HepG2 (cell line): ENCODE measurements around the gene BMX. TPM values are rescaled to one million over a fixed set of nuclear protein-coding genes. Genes with fewer than 3 reads are reported as not detected.

Experiments used
- ARID3A ChIP-seq: IDR thresholded peaks from 2 replicates; pipeline ENCODE4 v1.6.1; 2012; ENCODE audit warnings: low read depth, low read length, improper control_type of control experiment
- FOXA3 ChIP-seq: IDR thresholded peaks from 2 replicates; pipeline ENCODE4 v1.6.1; 2016; ENCODE audit warnings: missing genetic modification reagents, missing compliant biosample characterization
- HHEX ChIP-seq: IDR thresholded peaks from 2 replicates; pipeline ENCODE4 v1.6.1; 2016; ENCODE audit warnings: control low read depth
- HIVEP1 ChIP-seq: sonication (generic); formaldehyde crosslinking; IDR thresholded peaks from 2 replicates; pipeline ENCODE4 v1.4.0; 2020; ENCODE audit warnings: mild to moderate bottlenecking, missing genetic modification reagents
- KDM4B ChIP-seq: sonication (generic); formaldehyde crosslinking; IDR thresholded peaks from 2 replicates; pipeline ENCODE4 v1.4.0; 2020; ENCODE audit warnings: missing genetic modification reagents
- NAIF1 ChIP-seq: sonication (generic); formaldehyde crosslinking; IDR thresholded peaks from 2 replicates; pipeline ENCODE4 v1.5.0; 2020; ENCODE audit warnings: mild to moderate bottlenecking, missing genetic modification reagents, borderline replicate concordance
- NCOA5 ChIP-seq: sonication (generic); formaldehyde crosslinking; IDR thresholded peaks from 2 replicates; pipeline ENCODE4 v1.4.0; 2020; ENCODE audit warnings: missing genetic modification reagents
- PAXIP1 ChIP-seq: sonication (generic); formaldehyde crosslinking; conservative IDR thresholded peaks from 2 replicates; pipeline ENCODE4 v1.4.0; 2020; ENCODE audit warnings: mild to moderate bottlenecking, missing genetic modification reagents, moderate library complexity
- PCBP1 ChIP-seq: fragments of 200-400 bp; formaldehyde crosslinking; IDR thresholded peaks from 2 replicates; pipeline ENCODE4 v1.6.1; 2017; ENCODE audit warnings: mild to moderate bottlenecking, low read depth, low read length, borderline replicate concordance
- RARA ChIP-seq: IDR thresholded peaks from 2 replicates; pipeline ENCODE4 v1.6.1; 2016; ENCODE audit warnings: missing genetic modification reagents, missing compliant biosample characterization
- SATB2 ChIP-seq: sonication (generic); formaldehyde crosslinking; IDR thresholded peaks from 2 replicates; pipeline ENCODE4 v1.5.0; 2020; ENCODE audit warnings: missing genetic modification reagents
- SP4 ChIP-seq: sonication (generic); formaldehyde crosslinking; IDR thresholded peaks from 2 replicates; pipeline ENCODE4 v1.8.1; 2023; ENCODE audit warnings: mild to moderate bottlenecking, missing genetic modification reagents
- SUZ12 ChIP-seq: fragments of 150-350 bp; IDR thresholded peaks from 2 replicates; pipeline ENCODE4 v1.6.1; 2014; ENCODE audit warnings: low read depth, low read length
- ZBTB7A ChIP-seq: sonication (generic); formaldehyde crosslinking; IDR thresholded peaks from 2 replicates; pipeline ENCODE4 v1.8.0; 2022; ENCODE audit warnings: mild to moderate bottlenecking, missing genetic modification reagents
- ZNF121 ChIP-seq: sonication (generic); formaldehyde crosslinking; IDR thresholded peaks from 2 replicates; pipeline ENCODE4 v1.5.0; 2020; ENCODE audit warnings: mild to moderate bottlenecking, missing genetic modification reagents
- ZNF225 ChIP-seq: sonication (generic); formaldehyde crosslinking; IDR thresholded peaks from 2 replicates; pipeline ENCODE4 v1.4.0; 2020; ENCODE audit warnings: mild to moderate bottlenecking, missing genetic modification reagents
- ZNF441 ChIP-seq: sonication (generic); formaldehyde crosslinking; IDR thresholded peaks from 2 replicates; pipeline ENCODE4 v1.7.0; 2021; ENCODE audit warnings: missing genetic modification reagents, borderline replicate concordance
- ZNF775 ChIP-seq: sonication (generic); formaldehyde crosslinking; IDR thresholded peaks from 2 replicates; pipeline ENCODE4 v1.4.0; 2020; ENCODE audit warnings: missing genetic modification reagents, mild to moderate bottlenecking, moderate library complexity, borderline replicate concordance
- ZNF83 ChIP-seq: sonication (generic); formaldehyde crosslinking; IDR thresholded peaks from 2 replicates; pipeline ENCODE4 v1.4.0; 2020; ENCODE audit warnings: missing genetic modification reagents, mild to moderate bottlenecking, borderline replicate concordance
- ZNF839 ChIP-seq: sonication (generic); formaldehyde crosslinking; IDR thresholded peaks from 2 replicates; pipeline ENCODE4 v1.4.0; 2020; ENCODE audit warnings: missing genetic modification reagents, mild to moderate bottlenecking, borderline replicate concordance
- polyA plus RNA-seq, 8 experiments: library from polyadenylated mRNA; depleted of rRNA in 3 of 8; stranded (reverse) in 7 of 8; unstranded in 1 of 8; fragments of >200 nt; fragmentation: Illumina TruSeq in 4 of 8; extraction: Trizol in 4 of 8; gene quantifications; 2 replicates each; pipeline versions ENCODE4 v1.2.1 to v1.2.3, GENCODE V29; 2011 to 2016; ENCODE audit warnings: low read depth in 4 of 8, missing spikeins in 1 of 8, mixed read lengths in 1 of 8; ENCODE audit not compliant: insufficient read depth in 1 of 8
- total RNA-seq, 5 experiments: library from RNA; depleted of rRNA; stranded (reverse); fragments of >200 nt; fragmentation: Illumina TruSeq; extraction: Trizol; gene quantifications; 2 replicates each; pipeline ENCODE4 v1.2.3, GENCODE V29; 2016; ENCODE audit warnings: low read depth in 1 of 5
- TF ChIP-seq, protein P1 (sequence below): sonication (generic); formaldehyde crosslinking; IDR thresholded peaks from 2 replicates; pipeline ENCODE4 v1.4.0; 2020; ENCODE audit warnings: missing genetic modification reagents, mild to moderate bottlenecking, borderline replicate concordance
- TF ChIP-seq, protein P2 (sequence below): fragments of 450-650 bp; IDR thresholded peaks from 2 replicates; pipeline ENCODE4 v1.6.1; 2016

BMX gene
- total and polyA plus RNA-seq, 2 of the 13 experiments (the other 11 are each of a cell fraction or from before 2014, with no cell fraction given), result not detected

- TF ChIP-seq RARA (CRISPR knock-in tag) (0 out of 2 replicates have a peak, but pooled peaks have one; percentile 51), ZNF225 (CRISPR knock-in tag) (no peak), HHEX (no peak), KDM4B (CRISPR knock-in tag) (no peak), ZNF775 (CRISPR knock-in tag) (no peak), HIVEP1 (CRISPR knock-in tag) (no peak), SUZ12 (no peak), SP4 (CRISPR knock-in tag) (no peak), ZBTB7A (CRISPR knock-in tag) (no peak), PAXIP1 (CRISPR knock-in tag) (peak; percentile 82), ARID3A (0 out of 2 replicates have a peak, but pooled peaks have one; percentile 27), ZNF441 (no peak), NAIF1 (CRISPR knock-in tag) (no peak), PCBP1 (no peak), ZNF121 (no peak), ZNF83 (CRISPR knock-in tag) (no peak), NCOA5 (CRISPR knock-in tag) (no peak), ZNF839 (no peak), FOXA3 (CRISPR knock-in tag) (peak; percentile 42; the same call in 1 of the 2 replicates), SATB2 (CRISPR knock-in tag) (no peak)
- TF ChIP-seq, protein P1, sequence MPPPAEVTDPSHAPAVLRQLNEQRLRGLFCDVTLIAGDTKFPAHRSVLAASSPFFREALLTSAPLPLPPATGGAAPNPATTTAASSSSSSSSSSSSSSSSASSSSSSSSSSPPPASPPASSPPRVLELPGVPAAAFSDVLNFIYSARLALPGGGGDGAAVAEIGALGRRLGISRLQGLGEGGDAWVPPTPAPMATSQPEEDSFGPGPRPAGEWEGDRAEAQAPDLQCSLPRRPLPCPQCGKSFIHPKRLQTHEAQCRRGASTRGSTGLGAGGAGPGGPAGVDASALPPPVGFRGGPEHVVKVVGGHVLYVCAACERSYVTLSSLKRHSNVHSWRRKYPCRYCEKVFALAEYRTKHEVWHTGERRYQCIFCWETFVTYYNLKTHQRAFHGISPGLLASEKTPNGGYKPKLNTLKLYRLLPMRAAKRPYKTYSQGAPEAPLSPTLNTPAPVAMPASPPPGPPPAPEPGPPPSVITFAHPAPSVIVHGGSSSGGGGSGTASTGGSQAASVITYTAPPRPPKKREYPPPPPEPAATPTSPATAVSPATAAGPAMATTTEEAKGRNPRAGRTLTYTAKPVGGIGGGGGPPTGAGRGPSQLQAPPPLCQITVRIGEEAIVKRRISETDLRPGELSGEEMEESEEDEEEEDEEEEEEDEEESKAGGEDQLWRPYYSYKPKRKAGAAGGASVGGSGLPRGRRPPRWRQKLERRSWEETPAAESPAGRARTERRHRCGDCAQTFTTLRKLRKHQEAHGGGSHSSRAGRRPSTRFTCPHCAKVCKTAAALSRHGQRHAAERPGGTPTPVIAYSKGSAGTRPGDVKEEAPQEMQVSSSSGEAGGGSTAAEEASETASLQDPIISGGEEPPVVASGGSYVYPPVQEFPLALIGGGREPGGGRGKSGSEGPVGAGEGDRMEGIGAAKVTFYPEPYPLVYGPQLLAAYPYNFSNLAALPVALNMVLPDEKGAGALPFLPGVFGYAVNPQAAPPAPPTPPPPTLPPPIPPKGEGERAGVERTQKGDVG (CRISPR knock-in tag), result no peak
- TF ChIP-seq, protein P2, sequence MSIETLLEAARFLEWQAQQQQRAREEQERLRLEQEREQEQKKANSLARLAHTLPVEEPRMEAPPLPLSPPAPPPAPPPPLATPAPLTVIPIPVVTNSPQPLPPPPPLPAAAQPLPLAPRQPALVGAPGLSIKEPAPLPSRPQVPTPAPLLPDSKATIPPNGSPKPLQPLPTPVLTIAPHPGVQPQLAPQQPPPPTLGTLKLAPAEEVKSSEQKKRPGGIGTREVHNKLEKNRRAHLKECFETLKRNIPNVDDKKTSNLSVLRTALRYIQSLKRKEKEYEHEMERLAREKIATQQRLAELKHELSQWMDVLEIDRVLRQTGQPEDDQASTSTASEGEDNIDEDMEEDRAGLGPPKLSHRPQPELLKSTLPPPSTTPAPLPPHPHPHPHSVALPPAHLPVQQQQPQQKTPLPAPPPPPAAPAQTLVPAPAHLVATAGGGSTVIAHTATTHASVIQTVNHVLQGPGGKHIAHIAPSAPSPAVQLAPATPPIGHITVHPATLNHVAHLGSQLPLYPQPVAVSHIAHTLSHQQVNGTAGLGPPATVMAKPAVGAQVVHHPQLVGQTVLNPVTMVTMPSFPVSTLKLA, result peak; percentile 80
These were observed 101.3 kb downstream of the BMX start (continued) for GRCh38 chrX:15601932-15602331.
